ENCODE results near the gene ANO10. TPM values are rescaled to one million over a fixed set of nuclear protein-coding genes. Genes with fewer than 3 reads are reported as not detected.

ANO10 gene
- total and polyA plus RNA-seq, 10 donors = 2.6 to 21.7 (median 16.6) TPM

GRCh38 chr3:43316783-43317460 lies 304.9 kb downstream of the ANO10 start:
- DNase-seq = no peak
- intact Hi-C loops (cut with DNase I; ENCODE audit: low total_unique reads) = no loop called here
- TF ChIP-seq POLR2AphosphoS5 (IDR thresholded peaks at IDR 0.05) (no peak), POLR2A (IDR thresholded peaks at IDR 0.05) (no peak), CTCF (IDR thresholded peaks at IDR 0.05 in 8 of 11, conservative IDR thresholded peaks at IDR 0.05 in 3 of 11) (no peak)
- Histone ChIP-seq H3K27me3 (replicated peaks in 1 of 7) (no peaks in the 10 kb centered on the region), H3K4me1 (peaks cover 0 to 97% (median 69%) of the 10 kb centered on the region in 6 donors), H3K27ac (peak overlapping the region in 6 of 8 donors; percentile 37 to 77 (median 48)), H3K9me3 (no peaks in the 10 kb centered on the region), H3K4me3 (no peak overlapping the region), H3K36me3 (peaks cover 0 to 36% (median 5%) of the 10 kb centered on the region in 6 donors)
- WGBS, 5 donors = 71 to 81% (median 73%) methylated on average over 4 of the region's 4 CpGs

Small RNAs within 50 kb of the gene (small RNA-seq; reads per million reads assigned to genes)
- 0 reads per million in 4 donors for gene RF00019

Other genes with a start within 250 kb of the ANO10 start
- 10 to 100 TPM; 14.4 to 44.8 (median 26.2) TPM for gene ABHD5, start 68.9 kb upstream of the ANO10 start, total RNA-seq
- gene ABHD5, start 68.9 kb upstream of the ANO10 start, polyA plus RNA-seq = 1 to 10 TPM; 2.6 to 6.0 (median 4.2) TPM

All from spleen (tissue), 11 donors.